Measurements from ENCODE around the gene KIRREL3.

The KIRREL3 gene

GRCh38 chr11:126479178-126479930, 521.2 kb downstream of the KIRREL3 start:
- DNase-seq: no peak

GRCh38 chr11:126478466-126478865, 522.1 kb downstream of the KIRREL3 start:
- DNase-seq: no peak

- peak; percentile 43 for DNase-seq
Measured at GRCh38 chr11:126477535-126478305, 522.9 kb downstream of the KIRREL3 start.

- no peak for DNase-seq
Measured at GRCh38 chr11:126476977-126477376, 523.6 kb downstream of the KIRREL3 start.

GRCh38 chr11:126476266-126476924, 524.2 kb downstream of the KIRREL3 start:
- no peak for DNase-seq

- no peak for DNase-seq
Measured at GRCh38 chr11:126475014-126475991, 525.3 kb downstream of the KIRREL3 start.

- DNase-seq: no peak
Measured at GRCh38 chr11:126474220-126474619, 526.4 kb downstream of the KIRREL3 start.

- DNase-seq: no peak
Measured at GRCh38 chr11:126473269-126473668, 527.3 kb downstream of the KIRREL3 start.

GRCh38 chr11:126469311-126469710, 531.3 kb downstream of the KIRREL3 start:
- DNase-seq: no peak

GRCh38 chr11:126468102-126468521, 532.5 kb downstream of the KIRREL3 start:
- DNase-seq: no peak

GRCh38 chr11:126467471-126467870, 533.1 kb downstream of the KIRREL3 start:
- no peak for DNase-seq

- no peak for DNase-seq
Measured at GRCh38 chr11:126467046-126467370, 533.6 kb downstream of the KIRREL3 start.

GRCh38 chr11:126466236-126467045, 534.1 kb downstream of the KIRREL3 start:
- DNase-seq: no peak

- DNase-seq: peak; percentile 26
Measured at GRCh38 chr11:126465573-126466188, 534.9 kb downstream of the KIRREL3 start.

- no peak for DNase-seq
Measured at GRCh38 chr11:126464796-126465195, 535.8 kb downstream of the KIRREL3 start.

- DNase-seq: no peak
Measured at GRCh38 chr11:126462422-126462821, 538.1 kb downstream of the KIRREL3 start.

- DNase-seq: no peak
Measured at GRCh38 chr11:126461996-126462395, 538.6 kb downstream of the KIRREL3 start.

- no peak for DNase-seq
Measured at GRCh38 chr11:126461096-126461440, 539.5 kb downstream of the KIRREL3 start.

- DNase-seq: no peak
Measured at GRCh38 chr11:126460417-126461095, 540.0 kb downstream of the KIRREL3 start.

GRCh38 chr11:126459691-126460281, 540.8 kb downstream of the KIRREL3 start:
- no peak for DNase-seq
